Pulmonary artery endothelial cell (primary cell): Measurements from ENCODE around the gene IFI27. TPM values are rescaled to one million over a fixed set of nuclear protein-coding genes. Genes with fewer than 3 reads are reported as not detected.
A peak's percentile ranks its signal among the peaks of the same experiment; 100 is the strongest.

Experiments
- DNase-seq: peaks from one replicate; pipeline ENCODE4 v3.0.0-alpha.2; 2011; ENCODE audit warnings: low read depth, low spot score
- total RNA-seq: library from RNA; depleted of rRNA; stranded (reverse); fragments of >200 nt; gene quantifications from 2 replicates; pipeline ENCODE4 v1.2.3, GENCODE V29; 2014

Gene IFI27
- total RNA-seq, 1 donor from 2014 or later = 506 TPM

DNA sequence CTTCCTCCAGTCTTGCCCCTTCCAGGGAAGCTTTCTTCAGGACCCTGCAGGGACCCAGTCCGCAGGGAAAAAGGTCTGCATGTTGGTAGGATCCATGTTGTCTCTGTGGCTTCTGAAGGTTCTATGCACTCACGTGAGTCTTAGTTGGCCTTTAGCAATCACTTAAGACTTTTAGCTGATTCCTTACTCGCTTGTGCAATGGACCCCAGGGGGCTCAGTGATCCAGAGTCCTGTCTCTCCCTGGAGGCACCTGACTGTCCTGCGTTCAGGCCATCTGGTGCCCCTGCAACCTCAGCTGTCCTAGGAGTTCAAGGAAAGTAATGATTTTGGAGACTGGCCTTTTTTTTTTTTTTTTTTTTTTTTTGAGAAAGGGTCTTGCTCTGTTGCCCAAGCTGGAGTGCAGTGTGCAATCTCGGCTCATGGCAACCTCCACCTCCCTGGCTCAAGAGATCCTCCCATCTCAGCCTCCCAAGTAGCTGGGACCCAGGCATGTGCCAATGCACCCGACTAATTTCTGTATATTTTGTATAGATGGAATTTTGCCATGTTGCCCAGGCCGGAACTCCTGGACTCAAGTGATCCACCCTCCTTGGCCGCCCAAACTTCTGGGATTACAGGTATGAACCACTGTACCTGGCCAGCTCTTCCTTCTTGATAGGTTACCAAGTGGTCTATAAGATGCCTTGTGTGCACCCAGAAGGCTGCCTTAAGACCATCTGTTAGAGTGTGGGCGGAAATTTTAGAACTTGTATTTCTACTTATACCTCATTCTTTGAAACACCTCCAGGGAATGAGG is 14.2 kb downstream of the IFI27 start:
- no peak for DNase-seq

DNA sequence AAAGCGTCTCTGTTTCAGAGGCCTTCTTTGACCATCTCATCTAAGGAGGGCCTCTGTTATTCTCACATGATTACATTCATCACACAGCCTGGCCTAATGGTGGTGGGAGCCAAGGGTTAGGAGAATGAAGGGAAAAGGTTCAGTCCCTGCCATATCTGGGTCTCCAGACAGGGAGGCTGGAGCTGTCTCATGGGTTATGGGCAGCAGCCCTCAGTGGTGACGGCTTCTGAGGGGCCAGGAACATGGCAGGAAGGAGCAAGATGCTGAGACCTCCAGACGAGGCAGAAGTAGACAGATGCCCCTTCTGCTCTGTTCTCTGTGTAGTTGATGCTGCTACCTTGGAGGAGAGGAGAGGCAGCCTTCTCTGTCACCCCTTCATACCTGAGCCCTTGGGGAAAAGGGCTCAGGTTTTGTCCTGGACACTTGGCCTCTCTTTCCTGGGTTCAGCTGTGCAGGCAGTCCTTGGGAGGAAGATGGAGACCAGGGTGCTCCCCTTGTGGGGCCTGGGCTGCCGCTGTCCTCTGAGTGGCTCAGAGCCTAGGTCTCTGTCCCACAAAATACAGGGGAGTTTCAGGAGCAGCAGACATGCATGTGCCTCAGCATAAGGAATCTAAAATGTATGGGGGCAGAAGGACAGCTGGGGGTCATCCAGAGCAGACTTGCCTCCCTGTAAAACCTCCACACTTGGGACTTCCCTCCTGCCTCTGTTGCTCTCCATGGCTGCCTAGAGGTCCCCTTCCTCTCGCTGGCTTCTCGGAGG is 15.3 kb downstream of the IFI27 start:
- no peak for DNase-seq

- no peak for DNase-seq
Measured at GRCh38 chr14:94126419-94126677, 15.8 kb downstream of the IFI27 start.

DNA sequence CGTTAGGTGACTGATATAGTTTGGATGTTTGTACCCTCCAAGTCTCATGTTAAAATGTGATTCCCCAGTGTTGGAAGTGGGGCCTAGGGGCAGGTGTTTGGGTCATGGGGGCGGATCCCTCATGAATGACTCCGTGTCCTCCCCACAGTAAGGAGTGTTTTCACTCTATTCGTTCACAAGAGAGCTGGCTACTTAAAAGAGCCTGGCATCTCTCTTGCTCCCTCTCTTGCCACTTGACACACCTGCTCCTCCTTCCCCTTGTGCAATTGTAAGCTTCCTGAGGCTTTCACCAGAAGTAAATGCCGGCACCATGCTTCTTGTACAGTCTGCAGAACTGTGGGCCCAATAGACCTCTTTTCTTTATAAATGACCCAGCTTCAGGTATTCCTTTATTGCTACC is 16.3 kb downstream of the IFI27 start:
- DNase-seq = no peak

DNA sequence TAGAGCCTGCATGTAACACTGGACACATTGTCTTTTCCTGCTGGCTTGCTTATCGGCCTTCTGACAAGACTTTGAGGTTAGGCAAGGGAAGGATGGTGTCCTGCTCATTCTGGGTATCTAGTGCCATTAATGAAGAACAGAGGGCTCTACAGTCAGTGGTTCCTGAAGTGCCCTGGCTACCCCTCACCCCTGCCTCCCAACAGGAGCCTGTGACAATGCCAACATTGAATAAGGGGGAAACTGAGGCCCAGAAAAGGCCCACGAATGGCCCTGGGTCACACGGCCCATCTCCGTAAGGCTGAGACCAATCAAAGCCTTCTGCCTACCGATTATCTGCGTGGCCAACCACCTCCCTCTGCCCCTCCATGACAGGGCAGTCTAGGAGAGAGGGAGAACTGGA is 16.8 kb downstream of the IFI27 start:
- no peak for DNase-seq

GRCh38 chr14:94128216-94128839 is 17.8 kb downstream of the IFI27 start:
- no peak for DNase-seq

GRCh38 chr14:94129111-94129757 is 18.7 kb downstream of the IFI27 start, which contains the start of gene IFI27L2:
Gene IFI27L2, minus strand, starts transcription at chr14:94129604. Its CDS starts 40 bp downstream, at chr14:94129564.
- no peak for DNase-seq

GRCh38 chr14:94129758-94130414 is 19.4 kb downstream of the IFI27 start:
- no peak for DNase-seq

DNA sequence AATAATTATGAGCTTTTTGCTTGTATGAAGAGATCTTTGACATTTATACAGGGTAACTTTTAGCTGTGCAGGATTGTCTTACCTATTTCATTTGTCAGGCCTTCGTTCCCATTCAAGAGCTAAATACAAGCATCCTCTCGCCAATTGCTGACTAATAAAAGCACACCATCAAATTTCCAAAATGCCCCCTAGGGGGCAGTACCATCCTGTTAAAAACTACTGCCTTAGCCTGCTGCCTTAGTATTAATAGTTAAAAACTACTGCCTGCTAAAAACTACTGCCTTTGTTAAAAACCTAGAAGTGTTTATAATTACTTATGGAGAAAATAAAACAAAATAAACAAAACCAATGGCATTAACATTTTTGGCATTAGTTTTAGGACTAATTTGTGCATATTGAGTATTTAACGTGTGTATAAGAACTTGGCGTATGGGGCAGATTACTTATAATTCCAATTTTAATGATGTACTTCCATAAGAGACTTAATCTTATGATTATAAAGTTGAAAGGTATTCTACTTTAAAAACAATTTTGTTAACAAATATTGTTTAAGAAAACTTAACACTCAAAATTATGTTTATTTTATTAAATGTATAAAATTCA is 21.9 kb downstream of the IFI27 start:
- peak; percentile 35 for DNase-seq

DNA sequence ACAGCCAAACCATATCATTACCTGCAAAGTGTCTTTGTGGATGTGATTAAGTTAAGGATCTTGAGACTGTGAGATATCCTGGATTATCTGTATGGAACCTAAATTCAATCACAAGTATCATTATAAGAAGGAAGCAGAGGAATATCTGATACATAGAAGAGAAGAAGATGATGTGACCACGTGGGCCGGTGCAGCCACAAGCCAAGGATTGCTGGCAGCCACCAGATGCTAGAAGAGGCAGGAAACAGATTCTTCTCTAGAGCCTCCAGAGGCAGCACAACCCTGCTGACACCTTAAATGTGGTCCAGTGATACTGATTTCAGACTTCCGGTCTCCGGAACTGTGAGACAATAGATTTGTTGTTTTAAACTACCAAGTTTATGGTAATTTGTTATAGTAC is 24.9 kb downstream of the IFI27 start:
- no peak for DNase-seq

GRCh38 chr14:94136575-94137331 is 26.2 kb downstream of the IFI27 start:
- peak; percentile 53 for DNase-seq

DNA sequence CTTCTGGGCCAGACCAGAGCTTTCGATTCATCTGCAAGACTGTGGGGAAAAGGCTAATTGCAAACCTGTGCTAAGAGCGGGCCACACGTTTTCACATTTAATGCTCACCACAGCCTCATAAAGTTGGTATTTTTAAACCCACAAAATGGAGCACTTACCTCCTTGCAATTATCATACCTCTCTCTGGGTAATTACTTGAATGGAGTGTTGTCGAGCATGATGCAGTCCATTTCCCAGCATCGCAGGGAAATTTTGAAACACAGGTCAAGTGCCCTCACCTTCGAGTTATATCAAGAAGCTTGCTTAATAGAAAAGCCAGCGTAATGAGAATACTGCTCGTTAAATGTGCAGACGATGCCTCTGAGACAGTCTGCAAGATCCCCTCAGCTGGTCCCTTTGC is 27.7 kb downstream of the IFI27 start:
- DNase-seq = no peak

DNA sequence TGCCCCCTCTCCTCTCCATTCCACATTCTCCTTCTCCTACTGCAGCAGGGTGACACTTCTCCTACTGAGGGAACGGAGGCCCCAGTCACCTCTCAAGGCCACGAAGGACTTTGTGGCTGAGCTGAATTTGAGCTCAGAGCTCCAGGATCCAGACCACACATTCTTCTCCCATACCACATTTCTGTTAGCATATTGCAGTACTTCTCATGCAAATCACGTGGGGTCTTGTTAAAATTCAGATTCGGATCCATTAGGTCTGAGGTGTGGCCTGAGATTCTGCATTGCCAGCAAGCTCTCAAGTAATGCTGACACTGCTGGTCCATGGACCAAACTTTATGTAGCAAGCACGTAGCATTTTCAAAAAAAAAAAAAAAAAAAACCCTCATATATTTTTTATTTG is 28.5 kb downstream of the IFI27 start:
- no peak for DNase-seq

GRCh38 chr14:94139421-94139820 is 28.9 kb downstream of the IFI27 start:
- no peak for DNase-seq

DNA sequence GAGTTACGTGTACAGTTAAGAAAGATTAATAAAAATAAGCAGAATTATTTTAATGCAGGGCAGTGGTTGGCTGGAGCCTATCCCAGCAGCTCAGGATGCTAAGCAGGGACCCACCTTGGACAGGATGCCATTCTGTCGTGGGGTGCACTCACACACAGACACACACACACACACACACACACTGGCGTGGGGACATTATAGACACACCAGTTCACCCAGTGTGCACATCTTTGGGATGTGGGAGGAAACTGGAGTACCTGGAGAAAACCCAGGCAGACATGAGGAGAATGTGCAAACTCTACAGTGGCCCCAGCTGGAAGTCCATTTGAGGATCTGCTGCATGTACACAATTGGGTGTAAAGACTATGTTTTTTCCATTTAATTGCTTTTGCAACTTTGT is 31.7 kb downstream of the IFI27 start:
- no peak for DNase-seq

GRCh38 chr14:94142836-94143235 is 32.3 kb downstream of the IFI27 start:
- DNase-seq = no peak

DNA sequence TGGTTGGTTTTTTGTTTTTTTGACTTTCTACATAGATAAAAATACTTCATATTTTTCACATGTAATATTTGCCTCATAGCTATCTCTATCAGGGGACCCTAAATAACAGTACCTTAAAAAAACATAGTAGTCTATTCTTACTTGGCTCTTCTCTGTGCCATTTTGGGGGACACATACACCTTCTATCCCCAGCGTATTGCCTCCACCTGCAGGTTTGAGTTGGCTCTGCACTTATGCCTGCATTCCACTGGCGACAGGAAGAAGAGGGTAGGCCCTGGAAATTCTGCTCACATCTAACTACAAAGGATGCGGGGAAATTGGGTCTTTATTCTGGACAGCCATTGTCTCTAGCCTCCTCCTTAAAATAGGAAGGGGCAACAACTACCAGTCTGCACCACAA is 32.7 kb downstream of the IFI27 start:
- no peak for DNase-seq

DNA sequence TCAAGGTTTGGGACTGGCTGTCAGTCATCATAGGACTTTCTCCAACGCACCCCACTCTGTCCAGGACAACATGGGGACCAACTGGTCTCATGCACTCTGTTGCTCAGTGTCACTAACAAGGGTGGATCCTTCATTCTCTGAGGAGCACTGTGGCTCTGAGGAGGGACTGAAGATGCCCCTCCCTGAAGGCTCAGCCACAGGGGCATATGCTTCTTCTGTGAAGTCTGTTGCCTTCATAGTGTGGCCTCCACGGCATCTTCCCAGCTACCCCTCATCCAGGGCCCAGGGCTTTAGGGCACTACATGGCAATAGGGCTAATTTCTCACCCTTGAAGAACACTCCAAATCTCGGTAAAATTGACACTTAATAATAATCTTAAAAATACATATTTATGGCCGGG is 33.2 kb downstream of the IFI27 start:
- DNase-seq = no peak

DNA sequence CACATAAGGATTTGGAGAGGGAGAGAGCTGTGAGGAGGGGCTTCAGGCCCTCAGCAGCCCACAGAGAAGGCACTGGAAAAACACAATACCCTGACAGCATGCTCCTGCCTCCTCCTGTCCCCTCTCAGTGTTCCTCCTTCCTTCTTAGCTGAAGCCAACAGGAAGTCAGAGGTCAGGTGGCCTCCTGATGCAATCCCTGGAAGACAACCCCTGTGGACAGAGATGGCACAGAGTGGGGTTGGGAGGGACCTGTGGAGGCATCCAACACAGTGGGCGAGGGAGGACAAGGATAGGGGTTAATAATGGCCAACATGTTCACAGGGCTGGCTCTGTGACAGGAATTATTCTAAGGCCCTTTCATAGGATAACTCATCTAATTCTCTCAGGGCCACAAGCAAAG is 34.2 kb downstream of the IFI27 start:
- no peak for DNase-seq

DNA sequence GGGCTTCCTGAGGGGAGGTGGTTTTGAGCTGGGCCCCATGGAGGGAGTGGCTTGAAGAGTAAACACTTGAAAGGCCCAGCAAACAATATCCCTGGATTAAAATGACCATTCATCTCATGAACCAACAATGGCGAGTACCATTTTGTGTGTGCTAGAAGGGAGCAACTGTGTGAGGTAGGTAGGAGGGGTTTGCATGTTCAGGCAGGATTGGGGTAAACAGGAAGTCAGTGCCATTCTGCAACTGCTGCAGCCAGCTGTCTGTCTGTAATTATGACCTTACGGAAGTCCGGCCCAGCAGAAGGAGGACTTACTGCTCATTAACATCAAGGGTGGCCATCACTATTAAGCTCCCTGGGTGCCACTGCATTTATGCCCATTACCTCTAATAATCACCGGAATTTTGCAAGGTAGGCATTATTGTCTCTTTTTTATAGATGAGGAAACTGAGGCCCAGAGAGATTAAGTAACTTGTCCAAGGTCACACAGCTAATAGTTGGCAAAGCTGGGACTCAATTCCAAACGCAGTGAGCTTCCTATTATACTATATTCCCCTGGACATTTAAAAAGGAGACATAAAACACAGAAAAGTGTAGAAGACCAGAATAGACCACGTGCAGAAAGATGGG is 35.5 kb downstream of the IFI27 start:
- no peak for DNase-seq
